Activated CD8-positive, alpha-beta memory T cell treated with anti-CD3 and anti-CD28 coated beads for 48 hours (primary cell): ENCODE results near the gene DND1.
"Not testable (repeated sequence)": the region's sequence is repeated elsewhere in the genome, so short reads cannot be mapped to it uniquely, and the experiment has no call there.

Experiments used
- DNase-seq, 3 experiments: peaks; one replicate each; pipeline ENCODE4 v3.0.0-alpha.2; 2020; ENCODE audit warnings: low read depth in 2 of 3, low spot score in 2 of 3

The DND1 gene

DNA sequence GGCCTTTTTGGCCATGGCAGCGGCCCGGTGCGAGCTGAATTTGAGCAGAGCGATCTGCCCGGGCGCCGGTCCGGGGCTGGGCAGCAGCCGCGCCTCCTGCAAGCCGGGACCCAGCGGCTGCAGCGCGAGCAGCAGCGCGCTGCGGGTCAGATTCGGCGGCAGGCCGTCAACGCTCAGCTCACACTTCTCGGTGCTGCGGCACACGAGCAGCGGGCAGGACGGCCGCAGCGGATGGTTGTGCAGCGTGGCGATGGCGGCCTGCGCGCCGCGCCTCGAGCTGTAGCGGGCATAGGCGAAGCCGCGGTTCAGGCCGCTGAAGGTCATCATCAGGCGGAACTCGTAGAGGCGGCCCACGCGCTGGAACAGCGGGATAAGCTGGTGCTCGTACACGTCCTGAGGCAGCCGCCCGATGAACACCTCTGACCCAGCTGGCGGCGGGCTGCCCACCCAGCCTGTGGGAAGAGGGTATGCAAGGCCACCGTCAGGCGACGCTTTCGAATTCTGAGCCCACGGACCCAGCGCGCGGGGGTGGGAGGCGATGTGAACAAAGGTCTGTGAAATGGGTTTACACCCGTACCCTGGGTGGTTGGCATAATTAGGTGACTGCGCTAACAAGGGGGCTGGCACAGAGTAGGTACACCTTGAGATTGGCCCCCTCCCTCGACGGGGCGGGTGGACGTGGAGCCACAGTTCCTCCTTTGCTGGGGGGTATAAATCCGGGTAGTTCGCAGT lies 755 bp downstream of the DND1 start:
- DNase-seq, result no peak

- no peak for DNase-seq
Measured at GRCh38 chr5:140671472-140672125, 1.8 kb downstream of the DND1 start.

GRCh38 chr5:140671035-140671434 lies 2.3 kb downstream of the DND1 start:
- not testable (repeated sequence) for DNase-seq

GRCh38 chr5:140664359-140665119 lies 8.8 kb downstream of the DND1 start, which contains the start of gene WDR55:
Gene WDR55, plus strand, starts transcription at chr5:140664904. Its CDS starts 9 bp downstream, at chr5:140664913.
- peak; percentile 90 to 93 (median 91) for DNase-seq

DNA sequence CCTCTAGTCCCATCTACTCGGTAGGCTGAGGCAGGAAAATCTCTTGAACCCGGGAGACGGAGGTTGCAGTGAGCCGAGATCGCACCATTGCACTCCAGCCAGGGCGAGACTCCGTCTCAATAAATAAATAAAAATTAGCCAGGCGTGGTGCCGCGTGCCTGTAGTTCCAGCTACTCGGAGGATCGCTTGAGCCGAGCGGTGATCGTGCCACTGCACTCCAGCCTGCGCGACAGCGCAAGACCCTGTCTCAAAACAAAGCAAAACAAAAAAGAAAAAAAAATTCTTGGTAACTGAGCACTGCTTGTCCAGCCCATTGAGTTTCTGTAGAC lies 9.4 kb downstream of the DND1 start:
- DNase-seq, result no peak

GRCh38 chr5:140660371-140660770 lies 13.0 kb downstream of the DND1 start:
- DNase-seq, result not testable (repeated sequence)

DNA sequence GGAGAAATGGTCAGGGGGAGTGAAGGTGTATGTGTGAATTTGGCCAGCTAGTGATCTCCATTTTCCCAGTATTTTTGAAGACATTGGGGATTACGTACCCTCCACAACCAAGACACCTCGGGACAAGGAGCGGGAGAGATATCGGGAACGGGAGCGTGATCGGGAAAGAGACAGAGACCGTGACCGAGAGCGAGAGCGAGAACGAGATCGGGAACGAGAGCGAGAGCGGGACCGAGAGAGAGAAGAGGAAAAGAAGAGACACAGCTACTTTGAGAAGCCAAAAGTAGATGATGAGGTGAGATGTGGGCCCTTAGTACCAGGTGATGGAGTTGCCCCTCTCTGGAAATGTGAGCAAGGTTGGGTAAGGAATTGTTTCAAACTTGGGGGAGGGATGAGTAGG lies 14.5 kb downstream of the DND1 start:
- DNase-seq, result no peak

DNA sequence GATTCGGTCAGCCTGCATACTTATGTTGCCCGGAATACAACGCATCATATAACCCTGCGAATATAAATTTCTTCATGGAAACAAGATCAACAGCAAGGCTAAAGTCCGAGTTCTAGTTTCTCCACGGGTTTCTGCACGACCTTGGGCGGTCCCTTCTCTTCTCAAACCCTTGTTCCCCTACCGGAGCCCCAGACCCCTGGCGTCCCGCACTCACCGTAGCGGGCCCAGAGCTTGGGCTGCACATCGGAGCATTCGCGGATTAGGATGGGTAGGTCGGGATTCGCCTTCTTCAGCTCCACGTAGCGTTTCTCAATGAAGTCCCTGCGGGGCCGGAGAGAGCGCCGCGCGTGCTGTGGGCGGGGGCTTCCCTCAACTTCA lies 26.3 kb downstream of the DND1 start:
- DNase-seq, result no peak

GRCh38 chr5:140642718-140643117 lies 30.7 kb downstream of the DND1 start:
- DNase-seq, result no peak

GRCh38 chr5:140641716-140642115 lies 31.7 kb downstream of the DND1 start:
- no peak for DNase-seq

DNA sequence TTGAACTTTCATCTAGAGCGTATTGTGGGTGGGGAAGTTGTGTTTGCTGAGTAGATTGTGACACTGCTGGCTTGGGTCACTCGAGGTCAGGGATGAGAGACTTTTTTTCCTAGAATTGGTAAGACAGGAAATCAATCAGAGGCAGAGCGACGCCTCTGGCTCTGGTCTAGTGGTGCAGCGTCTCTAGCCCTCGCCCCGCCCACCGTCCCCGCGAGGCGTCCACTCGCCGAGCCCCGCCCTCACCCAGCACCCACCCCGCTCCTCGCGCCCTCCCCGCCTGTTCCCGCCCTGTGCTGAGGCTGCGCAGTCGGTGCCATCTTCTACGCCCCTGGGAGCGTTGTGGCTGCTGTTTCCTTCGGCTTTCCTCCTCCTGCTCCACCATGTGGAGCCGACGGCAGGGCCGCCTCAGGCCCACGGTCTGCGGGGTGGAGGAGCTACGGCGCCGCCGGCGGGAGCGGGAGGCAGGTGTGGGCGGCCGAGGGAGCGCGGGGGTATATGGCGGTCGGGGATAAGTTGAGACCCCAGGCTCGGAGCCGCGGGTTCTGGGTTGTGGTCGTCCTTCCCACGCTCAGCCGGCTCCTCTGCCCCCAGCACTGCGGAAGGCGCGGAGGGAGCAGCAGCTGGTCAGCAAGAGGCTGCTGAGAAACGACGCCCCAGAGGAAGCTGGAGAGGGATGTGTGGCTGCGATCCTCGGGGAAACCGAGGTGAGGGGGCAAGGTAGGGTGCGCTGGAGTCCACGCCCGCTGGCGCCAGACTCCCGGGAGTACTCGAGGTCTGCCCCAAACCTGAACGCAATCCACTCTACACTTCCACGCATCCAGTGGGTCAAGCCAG lies 34.0 kb downstream of the DND1 start, which contains the start of gene TMCO6:
TMCO6 (plus strand) TSS at position 304 of the 834 bp plus-strand sequence; CDS start at position 381, 77 bp downstream.
- DNase-seq, result peak; percentile 93 to 97 (median 94)

GRCh38 chr5:140638898-140639147 lies 34.6 kb downstream of the DND1 start:
- DNase-seq, result not testable (repeated sequence)

DNA sequence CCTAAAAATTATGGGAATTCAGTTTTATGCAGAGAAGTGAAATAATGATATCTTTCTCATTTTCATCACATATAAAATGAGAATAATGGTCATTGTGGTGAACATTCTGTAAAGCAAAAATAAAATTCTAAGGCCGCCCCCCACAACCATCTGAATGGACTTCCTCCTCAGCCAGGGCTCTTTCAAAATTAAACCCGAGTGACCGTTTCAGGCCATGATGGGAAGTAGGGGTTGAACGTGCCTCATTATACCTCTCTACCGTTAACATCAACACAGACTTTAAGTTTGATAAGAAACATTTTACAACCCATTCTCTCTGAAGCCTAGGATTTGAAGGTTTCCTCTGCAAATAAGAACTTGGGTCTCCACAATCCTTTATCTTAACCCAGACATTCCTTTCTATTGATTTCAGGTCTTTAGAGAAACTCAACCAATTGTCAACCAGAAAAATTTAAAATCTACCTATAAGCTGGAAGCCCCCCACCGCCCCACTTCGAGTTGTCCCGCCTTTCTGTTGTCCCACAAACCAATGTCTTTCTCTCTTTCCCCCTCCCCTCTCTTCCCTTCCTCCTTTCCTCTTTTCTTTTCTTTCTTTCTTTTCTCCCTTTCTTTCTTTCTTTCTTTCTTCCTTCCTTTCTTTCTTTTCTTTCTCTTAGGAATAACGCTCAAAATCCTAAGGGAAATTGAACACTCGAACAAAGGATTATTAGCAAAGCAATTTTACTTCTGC lies 35.8 kb downstream of the DND1 start:
- no peak for DNase-seq

- DNase-seq, result no peak
Measured at GRCh38 chr5:140635291-140636257, 37.8 kb downstream of the DND1 start.

- no peak for DNase-seq
Measured at GRCh38 chr5:140634103-140634502, 39.3 kb downstream of the DND1 start.

GRCh38 chr5:140633501-140633900 lies 39.9 kb downstream of the DND1 start:
- no peak for DNase-seq

GRCh38 chr5:140633021-140633471 lies 40.3 kb downstream of the DND1 start, which contains the start of gene CD14:
Gene CD14, minus strand, starts transcription at chr5:140633175. Its CDS starts 104 bp downstream, at chr5:140633071.
- no peak for DNase-seq

DNA sequence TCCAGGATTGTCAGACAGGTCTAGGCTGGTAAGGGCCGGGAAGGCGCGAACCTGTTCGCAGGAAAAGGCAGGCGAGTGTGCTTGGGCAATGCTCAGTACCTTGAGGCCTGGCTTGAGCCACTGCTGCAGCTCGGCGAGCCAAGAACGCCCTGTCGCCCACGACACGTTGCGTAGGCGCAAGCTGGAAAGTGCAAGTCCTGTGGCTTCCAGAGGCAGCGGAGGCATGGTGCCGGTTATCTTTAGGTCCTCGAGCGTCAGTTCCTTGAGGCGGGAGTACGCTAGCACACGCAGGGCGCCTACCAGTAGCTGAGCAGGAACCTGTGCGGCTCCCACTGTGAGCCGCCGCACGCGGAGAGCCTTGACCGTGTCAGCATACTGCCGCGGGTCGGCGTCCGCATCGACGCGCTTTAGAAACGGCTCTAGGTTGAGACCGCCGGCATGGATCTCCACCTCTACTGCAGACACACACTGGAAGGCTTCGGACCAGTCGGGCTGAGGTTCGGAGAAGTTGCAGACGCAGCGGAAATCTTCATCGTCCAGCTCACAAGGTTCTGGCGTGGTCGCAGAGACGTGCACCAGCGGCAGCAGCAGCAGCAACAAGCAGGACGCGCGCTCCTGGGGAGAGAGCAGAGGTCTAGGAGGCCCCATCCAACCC lies 40.9 kb downstream of the DND1 start:
- peak in 2 of 3 experiments; percentile 19 to 29 for DNase-seq
